Measurements from ENCODE around the gene BCR.

GRCh38 chr22:23151827-23152226 lies 28.5 kb upstream of the BCR start:
- TF ChIP-seq CTCF (IDR thresholded peaks at IDR 0.05) (no peak), POLR2A (IDR thresholded peaks at IDR 0.05) (no peak)
